KBM-7 (cell line): ENCODE results near the gene ABCD2.
"Not testable (repeated sequence)": the region's sequence is repeated elsewhere in the genome, so short reads cannot be mapped to it uniquely, and the experiment has no call there.

Experiments
- DNase-seq: peaks from one replicate; pipeline ENCODE4 v3.0.0-alpha.2; 2015
- in situ Hi-C: fragments of 300-500 bp; cut with MboI; formaldehyde crosslinking; loops from 2 replicates; pipeline ENCODE4 v1.14.3; 2020; ENCODE audit warnings: low sequenced_read_pairs, low pct_unique_long_range_greater_than_20kb, mixed read lengths

Gene ABCD2

GRCh38 chr12:39619660-39620433 lies at the start of gene ABCD2:
TSS of gene ABCD2 (minus strand) at chr12:39619803. CDS start at chr12:39619615, 188 bp downstream.
- in situ Hi-C loops: no loop called here
- DNase-seq: peak; percentile 94

GRCh38 chr12:39660101-39660500 lies 40.5 kb upstream of the ABCD2 start:
- in situ Hi-C loops: no loop called here
- DNase-seq: no peak

- no peak for DNase-seq
- in situ Hi-C loops: no loop called here
Measured at GRCh38 chr12:39647383-39647782, 27.8 kb upstream of the ABCD2 start.

- DNase-seq: no peak
- in situ Hi-C loops: no loop called here
Measured at GRCh38 chr12:39646963-39647362, 27.4 kb upstream of the ABCD2 start.

GRCh38 chr12:39643052-39643451 lies 23.4 kb upstream of the ABCD2 start:
- no peak for DNase-seq
- in situ Hi-C loops: no loop called here

- in situ Hi-C loops: no loop called here
- DNase-seq: no peak
Measured at GRCh38 chr12:39638840-39639239, 19.2 kb upstream of the ABCD2 start.

GRCh38 chr12:39638178-39638577 lies 18.6 kb upstream of the ABCD2 start:
- in situ Hi-C loops: no loop called here
- no peak for DNase-seq

GRCh38 chr12:39632670-39633069 lies 13.1 kb upstream of the ABCD2 start:
- in situ Hi-C loops: no loop called here

GRCh38 chr12:39628836-39629235 lies 9.2 kb upstream of the ABCD2 start:
- in situ Hi-C loops: no loop called here
- peak; percentile 39 for DNase-seq

More at GRCh38 chr12:39632670-39633069, 13.1 kb upstream of the ABCD2 start:
- no peak for DNase-seq

- in situ Hi-C loops: no loop called here
- DNase-seq: no peak
Measured at GRCh38 chr12:39627914-39628313, 8.3 kb upstream of the ABCD2 start.

GRCh38 chr12:39626033-39626814 lies 6.6 kb upstream of the ABCD2 start:
- DNase-seq: no peak
- in situ Hi-C loops: no loop called here

- in situ Hi-C loops: no loop called here
- DNase-seq: no peak
Measured at GRCh38 chr12:39623919-39624318, 4.3 kb upstream of the ABCD2 start.

- in situ Hi-C loops, DNase-seq: not testable (repeated sequence)
Measured at GRCh38 chr12:39623160-39623559, 3.6 kb upstream of the ABCD2 start.

GRCh38 chr12:39622306-39622705 lies 2.7 kb upstream of the ABCD2 start:
- in situ Hi-C loops: no loop called here
- DNase-seq: no peak

- no peak for DNase-seq
- in situ Hi-C loops: no loop called here
Measured at GRCh38 chr12:39621670-39622069, 2.1 kb upstream of the ABCD2 start.

GRCh38 chr12:39620659-39621658 lies 1.4 kb upstream of the ABCD2 start:
- in situ Hi-C loops: no loop called here
- DNase-seq: peak; percentile 12

GRCh38 chr12:39619316-39619659 lies 315 bp downstream of the ABCD2 start:
- in situ Hi-C loops: no loop called here
- no peak for DNase-seq

- in situ Hi-C loops: no loop called here
- no peak for DNase-seq
Measured at GRCh38 chr12:39618701-39619100, 902 bp downstream of the ABCD2 start.

- in situ Hi-C loops: no loop called here
- DNase-seq: peak; percentile 68
Measured at GRCh38 chr12:39617887-39618286, 1.7 kb downstream of the ABCD2 start.
